Fibroblast of mammary gland (primary cell): ENCODE results near the gene TMEM125.

Experiments used
- DNase-seq: peaks from one replicate; pipeline ENCODE4 v3.0.0-alpha.2; 2010; ENCODE audit warnings: low read depth
- H3K4me3 ChIP-seq: 2 replicates; pipeline ENCODE4 v1.5.1; 2011; ENCODE audit warnings: low read depth, mild to moderate bottlenecking, low read length, moderate library complexity; ENCODE audit not compliant: control insufficient read depth
- TF ChIP-seq, protein P1 (sequence below): conservative IDR thresholded peaks from 2 replicates; pipeline ENCODE4 v1.5.1; 2011; ENCODE audit warnings: low read depth, low read length, inconsistent platforms; ENCODE audit not compliant: control insufficient read depth, insufficient read depth

Gene TMEM125

GRCh38 chr1:43273708-43274107 lies 3.9 kb downstream of the TMEM125 start:
- no peak overlapping the region for H3K4me3 ChIP-seq
- no peak for DNase-seq
- TF ChIP-seq, protein P1, sequence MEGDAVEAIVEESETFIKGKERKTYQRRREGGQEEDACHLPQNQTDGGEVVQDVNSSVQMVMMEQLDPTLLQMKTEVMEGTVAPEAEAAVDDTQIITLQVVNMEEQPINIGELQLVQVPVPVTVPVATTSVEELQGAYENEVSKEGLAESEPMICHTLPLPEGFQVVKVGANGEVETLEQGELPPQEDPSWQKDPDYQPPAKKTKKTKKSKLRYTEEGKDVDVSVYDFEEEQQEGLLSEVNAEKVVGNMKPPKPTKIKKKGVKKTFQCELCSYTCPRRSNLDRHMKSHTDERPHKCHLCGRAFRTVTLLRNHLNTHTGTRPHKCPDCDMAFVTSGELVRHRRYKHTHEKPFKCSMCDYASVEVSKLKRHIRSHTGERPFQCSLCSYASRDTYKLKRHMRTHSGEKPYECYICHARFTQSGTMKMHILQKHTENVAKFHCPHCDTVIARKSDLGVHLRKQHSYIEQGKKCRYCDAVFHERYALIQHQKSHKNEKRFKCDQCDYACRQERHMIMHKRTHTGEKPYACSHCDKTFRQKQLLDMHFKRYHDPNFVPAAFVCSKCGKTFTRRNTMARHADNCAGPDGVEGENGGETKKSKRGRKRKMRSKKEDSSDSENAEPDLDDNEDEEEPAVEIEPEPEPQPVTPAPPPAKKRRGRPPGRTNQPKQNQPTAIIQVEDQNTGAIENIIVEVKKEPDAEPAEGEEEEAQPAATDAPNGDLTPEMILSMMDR, result no peak

- TF ChIP-seq, protein P1, result no peak
- DNase-seq, result peak; percentile 58
- H3K4me3 ChIP-seq, result no peak overlapping the region
Observed at GRCh38 chr1:43274125-43274803, 4.5 kb downstream of the TMEM125 start.

DNA sequence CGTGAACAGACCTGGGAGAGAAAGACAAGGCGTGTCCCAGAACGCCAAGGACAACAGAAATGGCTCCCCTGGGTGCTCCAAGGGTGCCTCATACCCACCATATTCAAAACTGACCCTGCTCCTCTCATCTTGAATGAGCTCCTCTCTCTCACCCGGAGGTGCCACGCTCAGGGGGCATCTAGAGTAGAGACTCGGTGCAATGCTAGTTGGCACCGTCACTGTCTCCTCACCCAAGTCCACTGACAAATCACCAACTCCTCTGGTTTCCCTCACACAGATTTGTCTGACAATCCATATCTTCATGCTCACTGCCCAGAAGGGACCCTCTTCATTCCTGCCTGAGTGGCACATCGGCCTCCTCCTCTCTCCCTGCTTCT lies 5.0 kb downstream of the TMEM125 start:
- H3K4me3 ChIP-seq, result no peak overlapping the region
- TF ChIP-seq, protein P1, result no peak
- DNase-seq, result no peak

DNA sequence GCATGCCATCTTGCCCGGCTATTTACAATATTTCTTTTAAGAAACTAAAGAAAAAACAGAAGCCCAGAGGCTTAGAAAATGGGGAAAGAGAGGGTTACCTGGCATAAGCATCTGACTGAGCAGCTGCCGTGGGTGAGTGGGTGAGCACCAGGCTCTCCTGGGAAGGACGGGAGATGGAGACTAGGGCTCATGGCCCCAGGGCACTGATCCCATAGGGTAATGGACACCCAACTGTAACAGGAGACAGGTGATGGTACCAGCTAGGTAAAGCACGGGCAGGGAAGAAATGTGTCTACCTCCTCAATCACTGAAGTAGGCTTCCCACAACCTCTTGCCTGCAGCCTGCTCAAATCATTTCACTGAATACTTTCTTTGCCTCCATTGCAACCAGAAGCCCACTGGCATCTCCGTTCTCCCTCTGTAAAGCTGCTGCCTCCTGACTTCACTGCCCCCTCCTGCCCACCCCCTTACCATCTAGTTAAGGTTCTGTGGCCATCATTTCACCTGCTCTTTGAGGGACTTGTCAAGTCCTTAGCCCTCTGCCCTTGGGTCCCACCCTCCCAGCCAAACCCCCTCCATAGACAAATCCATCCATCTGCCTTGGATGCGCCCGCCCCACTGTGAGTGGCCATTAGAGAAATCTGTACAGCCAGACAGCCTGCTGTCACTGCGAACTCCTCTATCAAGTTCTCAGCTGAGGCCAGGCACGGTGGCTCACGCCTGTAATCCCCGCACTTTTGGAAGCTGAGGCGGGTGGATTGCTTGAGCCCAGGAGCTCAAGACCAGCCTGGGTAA lies 6.2 kb downstream of the TMEM125 start:
- TF ChIP-seq, protein P1, result no peak
- DNase-seq, result no peak
- no peak overlapping the region for H3K4me3 ChIP-seq

DNA sequence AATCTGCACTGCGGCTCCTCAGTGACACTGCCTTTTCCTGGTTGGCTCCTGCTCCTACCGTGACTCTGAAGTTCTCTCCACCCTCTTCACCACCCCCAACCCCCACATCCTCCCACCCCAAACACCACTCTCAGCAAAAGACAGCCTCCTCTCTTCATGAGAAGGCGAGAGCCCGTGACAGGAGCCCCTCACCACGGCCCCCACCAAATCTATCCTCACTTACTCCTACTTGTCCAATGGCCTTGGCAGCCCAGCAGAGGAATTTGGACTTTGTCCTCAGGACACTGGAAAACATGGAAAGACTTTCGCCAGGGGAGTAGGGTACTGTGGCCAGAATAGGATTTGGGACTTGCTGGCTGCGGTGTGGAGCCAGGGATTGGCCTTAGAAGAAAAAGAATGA lies 6.9 kb downstream of the TMEM125 start:
- DNase-seq, result no peak
- TF ChIP-seq, protein P1, result no peak
- H3K4me3 ChIP-seq, result no peak overlapping the region

- TF ChIP-seq, protein P1, result no peak
- DNase-seq, result no peak
- no peak overlapping the region for H3K4me3 ChIP-seq
Observed at GRCh38 chr1:43277116-43277876, 7.5 kb downstream of the TMEM125 start.
